ENCODE measurements around the gene NAPEPLD.
"Not testable (repeated sequence)": the region's sequence is repeated elsewhere in the genome, so short reads cannot be mapped to it uniquely, and the experiment has no call there.

NAPEPLD gene

DNA sequence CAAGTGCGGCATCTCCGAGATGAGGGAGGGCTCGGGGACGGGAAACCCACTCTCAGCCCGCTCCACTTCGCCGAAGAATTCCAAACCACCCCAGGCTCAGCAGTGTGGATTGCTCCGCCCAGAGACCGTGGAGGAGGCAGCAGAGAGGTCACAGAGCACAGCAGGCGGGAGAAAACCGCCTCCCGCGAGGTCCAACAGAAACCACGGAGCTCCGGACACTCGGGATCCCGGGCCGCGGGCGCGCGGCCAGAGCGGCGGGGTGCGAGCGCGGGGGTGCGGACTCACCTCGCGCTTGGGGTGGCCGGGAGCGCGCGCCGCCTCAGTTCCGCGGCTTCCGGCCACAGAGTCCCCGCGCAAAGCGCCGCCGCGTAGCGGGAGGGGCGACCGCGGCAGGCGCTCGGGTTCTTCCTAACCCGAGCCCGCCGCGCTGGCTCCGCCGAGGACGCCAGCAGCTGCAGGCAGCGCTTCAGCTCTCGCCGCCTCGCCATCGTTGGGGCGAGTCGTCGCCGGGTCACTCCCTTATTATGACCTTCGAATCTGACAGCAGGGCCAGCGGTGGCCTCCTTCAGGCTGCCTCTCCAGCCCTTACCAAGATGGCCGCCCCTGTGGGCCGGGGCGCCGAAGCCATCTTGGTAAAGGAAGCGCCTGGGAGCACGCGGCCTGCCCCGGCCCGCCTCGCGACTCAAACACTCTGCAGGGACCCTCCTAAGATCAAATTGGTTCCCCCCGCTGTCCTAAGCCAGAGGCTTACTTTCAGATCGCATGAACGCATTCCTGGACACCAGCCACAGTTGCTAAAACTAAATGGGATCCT lies at the start of gene NAPEPLD:
Gene NAPEPLD, minus strand, starts transcription at position 106 of the 814 bp plus-strand sequence. CDS start 20,323 bp downstream, outside the sequence.
- TF ChIP-seq, protein P1, sequence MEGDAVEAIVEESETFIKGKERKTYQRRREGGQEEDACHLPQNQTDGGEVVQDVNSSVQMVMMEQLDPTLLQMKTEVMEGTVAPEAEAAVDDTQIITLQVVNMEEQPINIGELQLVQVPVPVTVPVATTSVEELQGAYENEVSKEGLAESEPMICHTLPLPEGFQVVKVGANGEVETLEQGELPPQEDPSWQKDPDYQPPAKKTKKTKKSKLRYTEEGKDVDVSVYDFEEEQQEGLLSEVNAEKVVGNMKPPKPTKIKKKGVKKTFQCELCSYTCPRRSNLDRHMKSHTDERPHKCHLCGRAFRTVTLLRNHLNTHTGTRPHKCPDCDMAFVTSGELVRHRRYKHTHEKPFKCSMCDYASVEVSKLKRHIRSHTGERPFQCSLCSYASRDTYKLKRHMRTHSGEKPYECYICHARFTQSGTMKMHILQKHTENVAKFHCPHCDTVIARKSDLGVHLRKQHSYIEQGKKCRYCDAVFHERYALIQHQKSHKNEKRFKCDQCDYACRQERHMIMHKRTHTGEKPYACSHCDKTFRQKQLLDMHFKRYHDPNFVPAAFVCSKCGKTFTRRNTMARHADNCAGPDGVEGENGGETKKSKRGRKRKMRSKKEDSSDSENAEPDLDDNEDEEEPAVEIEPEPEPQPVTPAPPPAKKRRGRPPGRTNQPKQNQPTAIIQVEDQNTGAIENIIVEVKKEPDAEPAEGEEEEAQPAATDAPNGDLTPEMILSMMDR (conservative IDR thresholded peaks at IDR 0.05; ENCODE audit: low read depth, low read length) = no peak
- DNase-seq (ENCODE audit: low read depth) = peak; percentile 93
- H3K4me3 ChIP-seq (ENCODE audit: low read depth, low read length) = peak within 1 kb of the TSS; percentile 80

DNA sequence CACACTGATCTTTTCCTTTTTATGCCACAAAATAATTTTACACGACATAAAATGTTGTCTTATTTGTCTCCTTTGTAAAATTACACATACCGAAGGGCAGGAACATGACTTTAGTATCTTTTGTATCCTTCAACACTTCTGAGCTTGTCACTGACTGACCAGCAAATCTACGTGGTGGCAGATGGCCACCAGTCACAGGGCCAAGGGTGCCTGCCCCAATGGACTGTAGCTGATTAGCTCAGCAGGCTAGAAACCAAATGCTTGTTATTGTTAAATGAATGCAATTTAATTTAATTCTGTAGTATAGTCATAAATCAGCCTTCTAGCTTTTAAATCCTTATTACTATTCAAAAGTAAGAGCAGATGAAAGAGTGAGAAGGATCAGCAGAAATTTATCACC lies 49.2 kb upstream of the NAPEPLD start:
- H3K4me3 ChIP-seq (ENCODE audit: low read depth, low read length); DNase-seq (ENCODE audit: low read depth): not testable (repeated sequence)

DNA sequence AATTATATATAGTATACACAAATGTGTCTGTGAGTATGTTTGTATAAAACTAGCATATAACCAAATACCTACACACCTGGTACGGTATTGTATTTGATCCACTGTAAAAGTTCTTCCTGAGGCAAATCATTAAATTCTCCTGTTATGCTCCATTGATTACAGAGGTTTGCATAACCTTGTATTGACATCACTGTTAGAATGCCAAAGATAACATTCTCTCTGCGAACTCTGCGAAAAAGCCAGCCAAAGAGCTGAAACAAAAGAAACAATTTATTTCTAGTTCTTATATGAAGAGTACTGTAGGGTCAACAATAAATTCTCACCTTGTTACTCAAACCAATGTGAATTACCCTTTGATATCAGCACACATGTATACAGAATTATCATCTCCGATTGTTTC lies 46.5 kb upstream of the NAPEPLD start:
- DNase-seq (ENCODE audit: low read depth) = peak; percentile 18

DNA sequence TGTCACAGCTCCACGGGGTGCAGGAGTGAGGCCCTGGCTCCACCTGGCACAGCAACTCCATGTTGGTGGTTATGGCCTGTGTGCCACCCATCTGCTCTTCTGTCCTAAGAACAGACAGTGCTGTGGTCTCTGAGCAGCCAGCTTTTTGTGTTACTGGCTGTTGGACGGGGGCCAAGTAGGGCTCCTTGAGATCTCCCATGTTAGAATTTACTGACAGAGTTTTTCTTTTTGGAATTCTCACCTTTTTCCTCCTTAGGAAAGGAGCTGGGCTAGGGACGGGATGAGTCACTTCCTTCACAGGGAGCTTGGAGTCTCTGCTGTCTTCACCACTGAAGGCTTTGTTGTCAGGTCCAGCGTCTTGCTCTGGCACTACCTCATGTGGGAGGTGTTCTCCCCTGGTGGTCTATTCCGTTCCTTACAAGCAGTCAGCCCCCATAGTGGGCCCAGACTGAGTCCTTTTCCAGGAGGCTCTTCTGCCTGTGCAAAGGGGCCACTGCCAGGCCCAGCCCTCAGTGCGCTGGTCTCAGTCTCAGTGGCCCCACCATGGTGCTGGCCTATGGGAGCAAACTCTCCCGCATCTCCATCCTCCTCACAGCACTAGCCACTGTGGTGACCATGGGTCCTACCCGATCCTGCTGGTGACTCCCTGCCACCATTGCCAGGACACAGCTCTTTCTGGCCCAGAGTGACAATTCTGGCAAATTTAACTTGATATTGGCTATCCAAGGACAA lies 23.7 kb upstream of the NAPEPLD start:
- not testable (repeated sequence) for H3K4me3 ChIP-seq (ENCODE audit: low read depth, low read length); DNase-seq (ENCODE audit: low read depth)

More for the DNA sequence above, 46.5 kb upstream of the NAPEPLD start:
- H3K4me3 ChIP-seq (ENCODE audit: low read depth, low read length) = not testable (repeated sequence)

DNA sequence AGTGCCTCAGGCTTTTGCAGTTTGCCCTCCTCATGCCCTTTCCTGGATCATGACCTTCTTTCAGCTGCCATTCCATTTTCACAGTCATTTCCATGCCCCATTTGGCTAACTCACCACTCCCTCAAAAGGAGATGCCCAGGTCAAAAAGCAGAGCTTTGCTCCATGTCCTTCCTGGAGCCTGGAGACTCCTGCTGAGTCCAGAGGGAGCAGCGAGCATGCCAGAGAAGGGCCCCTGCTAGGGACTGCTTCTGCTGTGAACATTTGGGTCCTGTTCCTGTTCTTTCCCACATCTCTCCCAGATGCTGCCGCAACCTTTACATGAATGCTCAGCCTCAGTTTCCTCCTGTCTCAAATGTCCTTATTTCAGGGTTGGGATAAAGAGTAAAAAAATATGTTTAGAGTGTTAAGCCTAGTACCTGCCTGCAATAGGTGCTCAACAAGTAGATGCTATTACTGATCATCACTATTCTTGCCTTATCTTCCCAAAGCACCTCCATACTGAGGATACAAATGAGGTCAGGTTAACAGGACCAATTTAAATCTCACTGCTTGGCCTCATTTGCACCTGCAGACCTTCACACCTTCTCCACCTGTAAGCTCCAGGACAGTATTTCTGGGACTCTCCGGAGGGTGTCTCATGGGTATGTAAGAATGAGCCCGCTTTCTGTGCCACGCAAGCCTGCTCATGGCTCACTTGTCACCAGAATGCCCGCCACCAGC lies 23.0 kb upstream of the NAPEPLD start:
- DNase-seq (ENCODE audit: low read depth); H3K4me3 ChIP-seq (ENCODE audit: low read depth, low read length): not testable (repeated sequence)

DNA sequence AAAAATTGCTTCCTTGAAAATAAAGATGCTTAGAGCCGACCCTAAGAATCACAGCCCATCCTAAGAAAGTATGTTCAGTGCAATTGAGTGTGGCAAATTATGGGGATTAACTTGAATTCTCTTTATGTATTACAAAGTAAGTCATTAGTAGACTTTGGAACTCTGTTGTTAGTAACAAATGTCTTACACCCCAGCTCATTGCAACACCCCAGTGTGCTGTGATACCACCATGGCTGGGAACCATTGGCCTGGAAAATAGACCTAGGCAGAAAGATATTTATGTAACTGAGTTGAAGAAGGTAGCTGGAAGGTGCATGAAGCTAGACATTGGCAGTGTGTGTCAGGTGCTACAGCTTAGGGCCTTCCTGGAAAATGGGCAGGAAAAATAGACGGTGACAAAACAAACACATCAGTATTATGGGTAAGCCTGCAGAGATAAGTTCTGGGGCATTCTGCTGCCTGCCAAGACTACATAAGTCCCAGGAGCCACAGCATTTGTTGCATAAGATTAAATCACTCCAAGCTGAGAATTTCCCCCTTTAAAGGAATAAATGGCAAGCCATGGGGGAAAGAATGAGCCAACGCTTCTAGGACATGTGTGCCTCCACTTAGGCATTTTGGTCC lies 18.1 kb upstream of the NAPEPLD start:
- DNase-seq (ENCODE audit: low read depth); H3K4me3 ChIP-seq (ENCODE audit: low read depth, low read length): not testable (repeated sequence)

DNA sequence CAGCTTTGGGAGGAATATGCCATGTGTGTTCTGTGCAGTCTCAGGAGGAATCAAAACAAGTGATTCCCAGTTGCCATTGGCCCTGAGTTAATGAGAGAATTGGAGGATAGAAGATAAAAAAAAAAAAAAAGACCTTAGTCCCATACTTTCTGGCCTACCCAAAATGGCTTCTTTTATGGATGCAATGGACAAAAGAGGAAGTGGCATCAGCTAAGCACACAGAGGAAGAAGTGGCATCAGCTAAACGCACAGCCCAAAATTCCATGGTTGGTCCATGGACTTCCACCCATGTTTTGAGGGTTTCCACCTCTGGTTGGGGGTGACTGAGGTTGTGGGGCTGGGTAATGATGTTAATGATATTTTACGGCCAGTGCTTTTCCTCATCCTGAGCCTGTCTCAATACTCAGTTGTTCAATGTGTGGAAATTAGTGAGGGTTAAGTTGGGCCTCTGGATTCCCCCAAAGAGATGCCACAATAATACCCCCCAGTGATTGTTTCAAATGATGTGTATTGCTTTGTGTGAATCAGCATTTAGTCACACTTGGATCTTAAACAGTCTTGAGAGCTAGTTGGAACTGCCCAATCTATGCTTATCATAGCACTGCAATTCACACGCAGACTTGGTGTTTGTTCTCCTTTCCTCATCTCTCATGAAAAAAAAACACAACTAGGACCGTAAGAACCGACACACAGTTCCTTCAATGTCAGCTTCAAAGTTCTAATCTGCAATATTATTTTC lies 14.4 kb upstream of the NAPEPLD start:
- not testable (repeated sequence) for H3K4me3 ChIP-seq (ENCODE audit: low read depth, low read length)
- peak; percentile 9 for DNase-seq (ENCODE audit: low read depth)

DNA sequence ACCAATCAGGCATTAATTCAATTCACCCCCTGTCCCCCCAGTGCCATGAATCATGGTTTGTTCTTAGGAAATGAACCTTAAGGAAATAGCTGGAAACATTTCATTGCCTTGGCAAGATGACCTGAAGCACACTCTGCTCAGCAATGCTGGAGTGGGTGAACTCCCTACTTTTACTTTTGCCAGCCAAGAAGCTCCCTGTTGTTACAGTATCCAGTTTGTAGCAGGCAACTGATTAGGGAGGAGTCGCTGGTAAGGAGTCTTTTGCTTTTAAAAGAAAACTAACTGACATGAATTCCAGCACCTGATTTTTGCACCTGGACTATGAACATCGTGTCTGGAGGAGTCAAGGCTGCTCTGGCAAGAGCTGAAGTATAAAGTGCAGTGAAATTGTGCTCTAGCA lies 13.7 kb upstream of the NAPEPLD start:
- not testable (repeated sequence) for H3K4me3 ChIP-seq (ENCODE audit: low read depth, low read length)
- DNase-seq (ENCODE audit: low read depth) = peak; percentile 30

DNA sequence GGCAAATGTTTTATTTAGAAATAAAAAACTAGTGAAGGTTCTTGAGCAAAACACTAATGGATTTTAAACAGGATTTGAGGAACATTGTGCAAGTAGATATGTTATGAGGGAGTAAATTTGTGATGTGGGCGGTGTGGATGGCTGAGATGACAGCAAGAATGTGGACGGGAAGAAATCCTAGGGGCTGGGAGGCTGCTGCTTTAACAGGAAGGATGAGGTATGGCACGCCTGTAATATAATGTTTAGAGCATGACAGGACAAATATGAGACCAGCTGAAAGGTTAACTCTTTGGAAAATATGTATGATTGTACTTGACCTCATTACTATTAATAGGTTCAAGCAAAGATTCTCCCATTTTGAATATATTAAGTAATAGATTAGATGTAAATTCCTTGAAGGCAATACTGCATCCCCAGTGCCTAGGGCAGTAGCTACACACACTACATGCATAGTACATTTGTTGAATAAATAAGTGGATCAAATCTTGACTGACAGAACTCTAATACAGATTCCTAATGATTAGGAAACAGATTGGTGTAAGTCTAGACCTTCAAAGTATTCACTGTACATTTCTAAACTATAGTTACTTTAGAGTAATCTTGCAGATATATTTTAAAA lies 13.2 kb upstream of the NAPEPLD start:
- H3K4me3 ChIP-seq (ENCODE audit: low read depth, low read length) = not testable (repeated sequence)
- DNase-seq (ENCODE audit: low read depth) = peak; percentile 54

DNA sequence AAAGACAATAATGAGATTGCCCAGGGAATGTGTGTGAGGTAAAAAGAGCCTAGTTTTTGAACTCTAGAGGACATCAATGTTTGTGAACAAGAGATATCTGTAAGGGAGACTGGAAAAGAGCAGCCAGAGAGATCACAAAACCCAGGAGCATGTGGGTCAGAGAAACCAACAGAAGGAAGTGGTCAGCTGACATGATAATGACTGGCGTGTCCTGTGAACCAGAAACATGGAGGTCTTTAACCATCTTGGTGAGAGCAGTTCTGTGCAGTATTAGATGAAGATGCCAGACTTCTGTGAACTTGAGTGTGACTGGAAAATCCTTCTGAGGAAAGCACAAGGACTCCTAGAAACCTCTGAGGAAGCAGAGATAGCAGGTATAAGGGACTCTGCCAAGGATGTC lies 10.2 kb upstream of the NAPEPLD start:
- not testable (repeated sequence) for H3K4me3 ChIP-seq (ENCODE audit: low read depth, low read length); DNase-seq (ENCODE audit: low read depth)

DNA sequence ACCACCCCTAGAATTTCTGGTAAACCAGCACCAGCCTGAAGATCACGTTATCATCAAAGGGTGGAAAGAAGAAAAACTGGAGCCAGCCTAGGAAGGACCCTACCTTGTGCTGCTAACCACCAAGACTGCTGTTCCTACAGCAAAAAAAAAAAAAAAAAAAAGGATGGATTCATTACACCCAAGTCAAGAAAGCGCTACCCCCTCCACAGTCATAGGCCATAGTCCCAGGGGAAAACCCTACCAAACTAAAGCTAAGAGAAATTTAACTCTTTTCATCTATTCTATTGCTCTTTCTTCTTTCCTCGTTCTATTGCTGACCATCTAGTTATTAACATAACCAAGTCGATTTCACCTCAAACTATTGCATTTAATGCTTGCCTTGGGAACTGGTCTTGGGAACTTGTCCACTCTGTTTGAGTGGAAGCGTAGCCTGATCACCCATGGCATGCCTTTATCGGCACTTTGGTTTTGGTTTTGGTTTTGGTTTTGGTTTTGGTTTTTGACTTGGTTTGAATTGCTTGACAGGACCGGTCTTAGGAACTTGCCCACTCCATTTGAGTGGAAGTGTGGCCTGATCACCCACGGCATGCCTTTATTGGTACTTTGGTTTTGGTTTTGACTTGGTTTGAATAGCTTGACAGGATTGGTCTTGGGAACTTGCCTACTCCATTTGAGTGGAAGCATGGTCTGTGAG lies 6.6 kb upstream of the NAPEPLD start:
- not testable (repeated sequence) for DNase-seq (ENCODE audit: low read depth); H3K4me3 ChIP-seq (ENCODE audit: low read depth, low read length)
